Left lung (tissue), 10 donors: ENCODE results near the gene NMU. TPM values are rescaled to one million over a fixed set of nuclear protein-coding genes. Genes with fewer than 3 reads are reported as not detected.

ENCODE experiments used
- ATAC-seq: fragments of 200-7000 bp; cut with Tn5 transposase; one replicate; pipeline ENCODE4 v1.9.1; 2020; ENCODE audit warnings: moderate library complexity
- DNase-seq, 4 donors: peaks; one replicate each; pipeline ENCODE4 v3.0.0-alpha.2; 2013 to 2020
- H3K27ac ChIP-seq, 2 donors: fragments of 200-600 bp; sonication (generic) in 1 of 2; one replicate each; pipeline versions ENCODE4 v1.5.0 to v1.8.0; 2020 to 2021
- H3K27me3 ChIP-seq, 2 donors: fragments of 200-600 bp; sonication (generic) in 1 of 2; one replicate each; pipeline versions ENCODE4 v1.5.0 to v1.8.0; 2020 to 2021
- H3K36me3 ChIP-seq, 2 donors: fragments of 200-600 bp; sonication (generic) in 1 of 2; one replicate each; pipeline versions ENCODE4 v1.5.0 to v1.8.0; 2020 to 2021
- H3K4me1 ChIP-seq, 2 donors: fragments of 200-600 bp; one replicate each; pipeline ENCODE4 v1.8.0; 2021
- H3K4me3 ChIP-seq, 2 donors: fragments of 200-600 bp; sonication (generic) in 1 of 2; one replicate each; pipeline versions ENCODE4 v1.5.0 to v1.8.0; 2020 to 2021; ENCODE audit warnings: mild to moderate bottlenecking in 1 of 2
- H3K9me3 ChIP-seq, 2 donors: fragments of 200-600 bp; sonication (generic) in 1 of 2; one replicate each; pipeline versions ENCODE4 v1.5.0 to v1.8.0; 2020 to 2021
- CTCF ChIP-seq, 2 donors: fragments of 200-600 bp; sonication (generic) in 1 of 2; IDR thresholded peaks; one replicate each; pipeline versions ENCODE4 v1.5.0 to v1.8.0; 2021; ENCODE audit warnings: antibody characterized with exemption in 2 of 2
- intact Hi-C, 2 donors: fragments of 100-400 bp; cut with DNase I; formaldehyde crosslinking; loops; one replicate each; pipeline versions ENCODE4 v1.11.2 to v1.14.2; 2022
- polyA plus RNA-seq, 6 donors: library from polyadenylated mRNA; unstranded; fragments of 120-200 nt; gene quantifications; one replicate each; pipeline ENCODE4 v1.2.1, GENCODE V29; 2013; ENCODE audit not compliant: insufficient read length in 6 of 6
- total RNA-seq, 2 donors: library from RNA; stranded (reverse); fragmentation: NEBNext Ultra II Directional; extraction: Animal tissue kit (Norgen Biotek cat#: 25700); gene quantifications; one replicate each; pipeline ENCODE4 v1.2.1, GENCODE V29; 2021
- donor health status: DM: no; HTN: yes; CAD: no.
- donor health status: DM: no; HTN: no; CAD: no.

Gene NMU
- total and polyA plus RNA-seq, 8 donors = 0.81 to 36.2 (median 4.7) TPM

- Histone ChIP-seq H3K4me3 (no peak overlapping the region), H3K4me1 (no peaks in the 10 kb centered on the region), H3K27me3 (no peaks in the 10 kb centered on the region), H3K9me3 (peaks cover 0 to 33% of the 10 kb centered on the region in 2 donors), H3K36me3 (no peaks in the 10 kb centered on the region), H3K27ac (no peak overlapping the region)
- no peak for ATAC-seq
- intact Hi-C loops = no loop called here
- DNase-seq = no peak
- no peak for TF ChIP-seq CTCF (IDR thresholded peaks at IDR 0.05)
These were observed 61.8 kb downstream of the NMU start for GRCh38 chr4:55574252-55574651.

- Histone ChIP-seq H3K9me3 (peaks cover 0 to 20% of the 10 kb centered on the region in 2 donors), H3K36me3 (no peaks in the 10 kb centered on the region), H3K4me3 (no peak overlapping the region), H3K27ac (no peak overlapping the region), H3K27me3 (no peaks in the 10 kb centered on the region), H3K4me1 (no peaks in the 10 kb centered on the region)
- ATAC-seq (no peak), DNase-seq (no peak)
- TF ChIP-seq CTCF (IDR thresholded peaks at IDR 0.05) = no peak
- intact Hi-C loops = no loop called here
These were observed 64.3 kb downstream of the NMU start for GRCh38 chr4:55571806-55572205.

GRCh38 chr4:55568905-55569504 is 67.1 kb downstream of the NMU start:
- H3K27me3 ChIP-seq = no peaks in the 10 kb centered on the region
- intact Hi-C loops = no loop called here
- no peaks in the 10 kb centered on the region for H3K4me1 ChIP-seq
- ATAC-seq (no peak), DNase-seq (no peak)
- H3K4me3 ChIP-seq = no peak overlapping the region
- no peaks in the 10 kb centered on the region for H3K9me3 ChIP-seq
- no peak overlapping the region for H3K27ac ChIP-seq
- no peaks in the 10 kb centered on the region for H3K36me3 ChIP-seq
- no peak for TF ChIP-seq CTCF (IDR thresholded peaks at IDR 0.05)

- no peak for DNase-seq
- no peaks in the 10 kb centered on the region for H3K4me1 ChIP-seq
- no peak overlapping the region for H3K27ac ChIP-seq
- ATAC-seq = no peak
- TF ChIP-seq CTCF (IDR thresholded peaks at IDR 0.05) = no peak
- intact Hi-C loops = no loop called here
- H3K9me3 ChIP-seq = no peaks in the 10 kb centered on the region
- no peak overlapping the region for H3K4me3 ChIP-seq
- no peaks in the 10 kb centered on the region for H3K36me3 ChIP-seq
- no peaks in the 10 kb centered on the region for H3K27me3 ChIP-seq
These were observed 74.2 kb downstream of the NMU start for GRCh38 chr4:55561889-55562288.

- Histone ChIP-seq H3K4me3 (no peak overlapping the region), H3K36me3 (no peaks in the 10 kb centered on the region), H3K27ac (no peak overlapping the region), H3K27me3 (no peaks in the 10 kb centered on the region), H3K4me1 (no peaks in the 10 kb centered on the region), H3K9me3 (no peaks in the 10 kb centered on the region)
- ATAC-seq (no peak), DNase-seq (no peak)
- TF ChIP-seq CTCF (IDR thresholded peaks at IDR 0.05) = no peak
- intact Hi-C loops = no loop called here
These were observed 76.0 kb downstream of the NMU start for GRCh38 chr4:55560096-55560495.
